Lower leg skin (tissue), 4 donors: ENCODE results near the gene PSKH1. TPM values are rescaled to one million over a fixed set of nuclear protein-coding genes. Genes with fewer than 3 reads are reported as not detected.

Experiments used
- DNase-seq, 2 donors: peaks; one replicate each; pipeline ENCODE4 v3.0.0-alpha.2; 2019; ENCODE audit warnings: low spot score in 2 of 2
- H3K4me3 ChIP-seq: fragments of 200-600 bp; sonication (generic); 2 replicates; pipeline ENCODE4 v1.5.1; 2017; ENCODE audit warnings: mild to moderate bottlenecking, low read depth; ENCODE audit not compliant: poor library complexity, severe bottlenecking
- POLR2A ChIP-seq, 2 donors: fragments of 450-650 bp; IDR thresholded peaks; one replicate each; pipeline ENCODE4 v1.6.1; 2016 to 2017; ENCODE audit warnings: antibody characterized with exemption in 2 of 2, mild to moderate bottlenecking in 1 of 2, moderate library complexity in 1 of 2
- WGBS, 2 donors: methylation state at CpG; one replicate each; pipeline ENCODE4 v1.1.5; 2018; 5-methylcytosine and 5-hydroxymethylcytosine counted together
- intact Hi-C: fragments of 100-400 bp; cut with DNase I; formaldehyde crosslinking; loops from one replicate; pipeline ENCODE4 v1.15.0; 2023; ENCODE audit warnings: low total_unique reads
- total RNA-seq, 4 donors: library from RNA; depleted of rRNA; stranded (reverse); fragments of >200 nt; gene quantifications; one replicate each; pipeline ENCODE4 v1.1.0, GENCODE V29; 2016
- TF ChIP-seq, protein P1 (sequence below), 3 donors: fragments of 450-650 bp; IDR thresholded peaks; one replicate each; pipeline ENCODE4 v1.5.1; 2016; ENCODE audit warnings: antibody characterized with exemption in 3 of 3, mild to moderate bottlenecking in 3 of 3, moderate library complexity in 2 of 3

PSKH1 gene
- total RNA-seq, 4 donors from 2014 or later: 11.1 to 17.9 (median 14.4) TPM

DNA sequence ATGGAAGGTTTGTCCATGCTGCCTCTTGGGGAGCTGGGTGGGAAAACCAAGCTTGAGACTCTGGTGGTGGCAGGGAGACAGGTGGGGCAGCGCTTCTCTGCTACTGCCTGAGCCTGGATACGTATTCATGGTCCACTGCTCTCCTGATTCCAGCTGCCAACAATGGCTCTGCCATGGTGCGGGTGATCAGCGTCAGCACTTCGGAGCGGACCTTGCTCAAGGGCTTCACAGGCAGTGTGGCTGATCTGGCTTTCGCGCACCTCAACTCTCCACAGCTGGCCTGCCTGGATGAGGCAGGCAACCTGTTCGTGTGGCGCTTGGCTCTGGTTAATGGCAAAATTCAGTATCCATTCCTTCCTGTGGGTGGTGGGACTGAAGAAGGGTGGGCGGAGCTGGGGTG is 16.0 kb upstream of the PSKH1 start:
- intact Hi-C loops: no loop called here
- DNase-seq: no peak
- H3K4me3 ChIP-seq: no peak overlapping the region
- TF ChIP-seq, protein P1, sequence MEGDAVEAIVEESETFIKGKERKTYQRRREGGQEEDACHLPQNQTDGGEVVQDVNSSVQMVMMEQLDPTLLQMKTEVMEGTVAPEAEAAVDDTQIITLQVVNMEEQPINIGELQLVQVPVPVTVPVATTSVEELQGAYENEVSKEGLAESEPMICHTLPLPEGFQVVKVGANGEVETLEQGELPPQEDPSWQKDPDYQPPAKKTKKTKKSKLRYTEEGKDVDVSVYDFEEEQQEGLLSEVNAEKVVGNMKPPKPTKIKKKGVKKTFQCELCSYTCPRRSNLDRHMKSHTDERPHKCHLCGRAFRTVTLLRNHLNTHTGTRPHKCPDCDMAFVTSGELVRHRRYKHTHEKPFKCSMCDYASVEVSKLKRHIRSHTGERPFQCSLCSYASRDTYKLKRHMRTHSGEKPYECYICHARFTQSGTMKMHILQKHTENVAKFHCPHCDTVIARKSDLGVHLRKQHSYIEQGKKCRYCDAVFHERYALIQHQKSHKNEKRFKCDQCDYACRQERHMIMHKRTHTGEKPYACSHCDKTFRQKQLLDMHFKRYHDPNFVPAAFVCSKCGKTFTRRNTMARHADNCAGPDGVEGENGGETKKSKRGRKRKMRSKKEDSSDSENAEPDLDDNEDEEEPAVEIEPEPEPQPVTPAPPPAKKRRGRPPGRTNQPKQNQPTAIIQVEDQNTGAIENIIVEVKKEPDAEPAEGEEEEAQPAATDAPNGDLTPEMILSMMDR (IDR thresholded peaks at IDR 0.05): no peak
- no peak for TF ChIP-seq POLR2A (IDR thresholded peaks at IDR 0.05)
- 95% methylated on average over 10 to 11 of the region's 11 CpGs for WGBS, 2 donors

DNA sequence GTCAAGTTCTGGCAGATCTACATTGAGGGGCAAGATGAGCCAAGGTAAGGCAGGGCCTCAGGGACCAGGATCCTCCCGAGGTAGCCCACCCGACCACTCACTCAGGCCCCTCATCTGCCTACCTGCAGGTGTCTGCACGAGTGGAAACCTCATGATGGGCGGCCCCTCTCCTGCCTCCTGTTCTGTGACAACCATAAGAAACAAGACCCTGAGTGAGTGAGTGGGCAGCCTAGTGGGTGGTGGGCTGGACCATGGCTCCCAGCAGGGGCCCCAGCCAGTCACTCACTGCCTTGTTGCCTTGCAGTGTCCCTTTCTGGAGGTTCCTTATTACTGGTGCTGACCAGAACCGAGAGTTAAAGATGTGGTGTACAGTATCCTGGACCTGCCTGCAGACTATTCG is 14.8 kb upstream of the PSKH1 start:
- TF ChIP-seq POLR2A (IDR thresholded peaks at IDR 0.05): no peak
- TF ChIP-seq, protein P1 (IDR thresholded peaks at IDR 0.05): no peak
- no peak overlapping the region for H3K4me3 ChIP-seq
- WGBS, 2 donors: 88% methylated on average over 6 of the region's 6 CpGs
- intact Hi-C loops: no loop called here
- DNase-seq: no peak

DNA sequence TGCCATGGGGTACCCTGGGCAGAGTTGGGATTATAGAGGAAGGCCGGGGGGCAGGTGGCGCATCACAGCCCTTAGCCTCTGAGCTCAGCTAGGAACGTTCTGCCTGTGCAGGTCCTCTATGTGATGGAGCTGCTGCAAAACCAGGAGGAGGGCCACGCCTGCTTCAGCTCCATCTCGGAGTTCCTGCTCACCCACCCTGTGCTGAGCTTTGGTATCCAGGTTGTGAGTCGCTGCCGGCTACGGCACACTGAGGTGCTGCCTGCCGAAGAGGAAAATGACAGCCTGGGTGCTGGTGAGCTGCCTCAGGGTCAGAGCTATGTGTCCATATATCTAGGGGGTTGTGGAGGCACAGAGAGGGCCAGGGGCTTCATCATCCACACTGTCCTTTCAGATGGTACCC is 14.2 kb upstream of the PSKH1 start:
- no peak overlapping the region for H3K4me3 ChIP-seq
- 94 to 99% methylated on average over 9 of the region's 9 CpGs for WGBS, 2 donors
- TF ChIP-seq, protein P1 (IDR thresholded peaks at IDR 0.05): no peak
- no peak for TF ChIP-seq POLR2A (IDR thresholded peaks at IDR 0.05)
- no peak for DNase-seq
- intact Hi-C loops: no loop called here

DNA sequence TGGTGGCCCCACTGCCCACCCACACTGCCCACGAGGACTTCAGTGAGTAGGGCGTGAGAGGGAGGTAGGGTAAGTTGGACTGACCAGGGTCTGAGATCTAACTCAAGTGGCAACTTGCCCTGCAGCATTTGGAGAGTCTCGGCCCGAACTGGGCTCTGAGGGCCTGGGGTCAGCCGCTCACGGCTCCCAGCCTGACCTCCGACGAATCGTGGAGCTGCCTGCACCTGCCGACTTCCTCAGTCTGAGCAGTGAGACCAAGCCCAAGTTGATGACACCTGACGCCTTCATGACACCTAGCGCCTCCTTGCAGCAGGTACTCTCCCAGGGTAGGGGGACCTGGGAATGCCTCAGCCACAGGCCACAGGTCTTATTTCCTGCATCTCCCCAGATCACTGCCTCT is 13.6 kb upstream of the PSKH1 start:
- no peak for DNase-seq
- intact Hi-C loops: no loop called here
- WGBS, 2 donors: 89 to 94% methylated on average over 12 of the region's 12 CpGs
- TF ChIP-seq POLR2A (IDR thresholded peaks at IDR 0.05): no peak
- TF ChIP-seq, protein P1 (IDR thresholded peaks at IDR 0.05): no peak
- H3K4me3 ChIP-seq: no peak overlapping the region

DNA sequence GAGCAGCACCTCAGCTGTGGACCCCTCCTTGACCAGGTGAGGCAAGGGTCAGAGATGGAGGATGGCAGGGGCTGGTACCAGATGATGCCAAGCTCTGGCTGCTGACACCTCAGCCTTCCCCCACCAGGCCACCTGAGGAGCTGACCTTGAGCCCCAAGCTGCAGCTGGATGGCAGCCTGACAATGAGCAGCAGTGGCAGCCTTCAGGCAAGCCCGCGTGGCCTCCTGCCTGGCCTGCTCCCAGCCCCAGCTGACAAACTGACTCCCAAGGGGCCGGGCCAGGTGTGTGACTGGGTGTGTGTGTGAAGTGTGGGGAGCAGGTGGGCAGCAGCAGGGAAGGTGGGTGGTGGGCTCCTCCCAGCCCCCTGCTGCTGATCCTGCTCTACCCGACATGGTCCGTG is 13.1 kb upstream of the PSKH1 start:
- intact Hi-C loops: loop anchor here (5.0 kb wide), 1 partner anchor 47 kb away; no protein-coding TSS in a partner anchor
- WGBS, 2 donors: 83 to 84% methylated on average over 5 of the region's 5 CpGs
- TF ChIP-seq POLR2A (IDR thresholded peaks at IDR 0.05): no peak
- TF ChIP-seq, protein P1 (IDR thresholded peaks at IDR 0.05): no peak
- no peak overlapping the region for H3K4me3 ChIP-seq
- no peak for DNase-seq

DNA sequence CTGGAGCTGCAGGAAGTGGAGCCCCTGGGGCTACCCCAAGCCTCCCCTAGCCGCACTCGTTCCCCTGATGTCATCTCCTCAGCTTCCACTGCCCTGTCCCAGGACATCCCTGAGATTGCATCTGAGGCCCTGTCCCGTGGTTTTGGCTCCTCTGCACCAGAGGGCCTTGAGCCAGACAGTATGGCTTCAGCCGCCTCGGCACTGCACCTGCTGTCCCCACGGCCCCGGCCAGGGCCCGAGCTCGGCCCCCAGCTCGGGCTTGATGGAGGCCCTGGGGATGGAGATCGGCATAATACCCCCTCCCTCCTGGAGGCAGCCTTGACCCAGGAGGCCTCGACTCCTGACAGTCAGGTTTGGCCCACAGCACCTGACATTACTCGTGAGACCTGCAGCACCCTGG is 12.5 kb upstream of the PSKH1 start:
- DNase-seq: no peak
- intact Hi-C loops: loop anchor here (5.0 kb wide), 1 partner anchor 47 kb away; no protein-coding TSS in a partner anchor
- no peak overlapping the region for H3K4me3 ChIP-seq
- 88 to 92% methylated on average over 13 of the region's 13 CpGs for WGBS, 2 donors
- TF ChIP-seq POLR2A (IDR thresholded peaks at IDR 0.05): no peak
- TF ChIP-seq, protein P1 (IDR thresholded peaks at IDR 0.05): no peak
